Upper lobe of left lung (tissue), 6 donors: Measurements from ENCODE around the gene LTK. TPM values are rescaled to one million over a fixed set of nuclear protein-coding genes. Genes with fewer than 3 reads are reported as not detected.
"Not testable (repeated sequence)": the region's sequence is repeated elsewhere in the genome, so short reads cannot be mapped to it uniquely, and the experiment has no call there.

Source experiments
- ATAC-seq, 2 donors: fragments of 200-7000 bp; cut with Tn5 transposase; one replicate each; pipeline ENCODE4 v1.9.1; 2022; ENCODE audit warnings: mild to moderate bottlenecking in 2 of 2, moderate library complexity in 2 of 2; ENCODE audit not compliant: low FRiP score in 2 of 2
- DNase-seq, 2 donors: peaks; one replicate each; pipeline ENCODE4 v3.0.0-alpha.2; 2019 to 2020
- H3K27ac ChIP-seq, 4 donors: fragments of 200-600 bp; sonication (generic); one replicate each; pipeline ENCODE4 v1.5.1; 2016 to 2019
- H3K27me3 ChIP-seq, 4 donors: fragments of 200-600 bp; sonication (generic); one replicate each; pipeline ENCODE4 v1.5.1; 2017 to 2019
- H3K36me3 ChIP-seq, 4 donors: fragments of 200-600 bp; sonication (generic); one replicate each; pipeline ENCODE4 v1.5.1; 2016 to 2019
- H3K4me1 ChIP-seq, 4 donors: fragments of 200-600 bp; sonication (generic); one replicate each; pipeline ENCODE4 v1.5.1; 2018 to 2019
- H3K4me3 ChIP-seq, 4 donors: fragments of 200-600 bp; sonication (generic); one replicate each; pipeline ENCODE4 v1.5.1; 2017 to 2019; ENCODE audit warnings: mild to moderate bottlenecking in 2 of 4, moderate library complexity in 1 of 4
- H3K9me3 ChIP-seq, 4 donors: fragments of 200-600 bp; sonication (generic); one replicate each; pipeline ENCODE4 v1.5.1; 2018 to 2019
- EP300 ChIP-seq, 4 donors: sonication (generic); formaldehyde crosslinking; IDR thresholded peaks; one replicate each; pipeline ENCODE4 v1.5.1; 2017; ENCODE audit warnings: antibody characterized with exemption in 4 of 4, control low read depth in 2 of 4
- POLR2A ChIP-seq, 4 donors: fragments of 450-650 bp; IDR thresholded peaks; one replicate each; pipeline ENCODE4 v1.5.1; 2016 to 2017; ENCODE audit warnings: antibody characterized with exemption in 4 of 4, mild to moderate bottlenecking in 2 of 4
- POLR2AphosphoS5 ChIP-seq, 2 donors: sonication (generic); formaldehyde crosslinking; IDR thresholded peaks; one replicate each; pipeline ENCODE4 v1.5.1; 2017; ENCODE audit warnings: antibody characterized with exemption in 2 of 2
- WGBS, 2 donors: methylation state at CpG; one replicate each; pipeline ENCODE4 v1.1.5; 2017 to 2018; 5-methylcytosine and 5-hydroxymethylcytosine counted together
- total RNA-seq, 6 donors: library from RNA; depleted of rRNA in 4 of 6; stranded (reverse); fragments of >200 nt in 4 of 6; gene quantifications; one replicate each; pipeline versions ENCODE4 v1.1.0 to v1.2.1, GENCODE V29; 2016 to 2021
- TF ChIP-seq, protein P1 (sequence below), 6 experiments: fragments of 450-650 bp in 4 of 6; fragments of 200-600 bp in 2 of 6; sonication (generic) in 2 of 6; IDR thresholded peaks; one replicate each; pipeline ENCODE4 v1.5.1; 2016 to 2019; ENCODE audit warnings: antibody characterized with exemption in 6 of 6
- donor health status: DM: no; HTN: no; CAD: no; lungs with moderate emphysema.
- donor health status: DM: no; HTN: yes; CAD: no; lungs with severe emphysema.

The LTK gene
- total RNA-seq, 6 donors from 2014 or later = 2.2 to 23.0 (median 5.7) TPM

DNA sequence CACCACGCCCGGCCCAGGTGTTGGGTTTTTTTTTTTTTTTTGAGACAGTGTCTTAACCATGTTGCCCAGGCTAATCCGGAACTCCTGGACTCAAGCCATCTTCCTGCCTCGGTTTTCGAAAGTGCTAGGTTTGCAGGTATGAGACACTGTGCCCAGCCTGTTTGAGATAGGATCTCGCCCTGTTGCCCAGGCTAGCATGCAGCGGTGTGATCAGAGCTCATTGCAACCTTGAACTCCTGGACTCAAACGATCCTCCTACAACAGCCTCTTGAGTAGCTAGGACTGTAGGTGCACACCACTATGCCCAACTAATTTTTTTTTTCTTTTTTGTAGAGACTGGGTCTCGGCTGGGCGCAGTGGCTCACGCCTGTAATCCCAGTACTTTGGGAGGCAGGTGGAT, 40.2 kb downstream of the LTK start:
- TF ChIP-seq, protein P1, sequence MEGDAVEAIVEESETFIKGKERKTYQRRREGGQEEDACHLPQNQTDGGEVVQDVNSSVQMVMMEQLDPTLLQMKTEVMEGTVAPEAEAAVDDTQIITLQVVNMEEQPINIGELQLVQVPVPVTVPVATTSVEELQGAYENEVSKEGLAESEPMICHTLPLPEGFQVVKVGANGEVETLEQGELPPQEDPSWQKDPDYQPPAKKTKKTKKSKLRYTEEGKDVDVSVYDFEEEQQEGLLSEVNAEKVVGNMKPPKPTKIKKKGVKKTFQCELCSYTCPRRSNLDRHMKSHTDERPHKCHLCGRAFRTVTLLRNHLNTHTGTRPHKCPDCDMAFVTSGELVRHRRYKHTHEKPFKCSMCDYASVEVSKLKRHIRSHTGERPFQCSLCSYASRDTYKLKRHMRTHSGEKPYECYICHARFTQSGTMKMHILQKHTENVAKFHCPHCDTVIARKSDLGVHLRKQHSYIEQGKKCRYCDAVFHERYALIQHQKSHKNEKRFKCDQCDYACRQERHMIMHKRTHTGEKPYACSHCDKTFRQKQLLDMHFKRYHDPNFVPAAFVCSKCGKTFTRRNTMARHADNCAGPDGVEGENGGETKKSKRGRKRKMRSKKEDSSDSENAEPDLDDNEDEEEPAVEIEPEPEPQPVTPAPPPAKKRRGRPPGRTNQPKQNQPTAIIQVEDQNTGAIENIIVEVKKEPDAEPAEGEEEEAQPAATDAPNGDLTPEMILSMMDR (IDR thresholded peaks at IDR 0.05) = no peak
- TF ChIP-seq POLR2A (IDR thresholded peaks at IDR 0.05) (no peak), EP300 (IDR thresholded peaks at IDR 0.05) (no peak), POLR2AphosphoS5 (IDR thresholded peaks at IDR 0.05) (no peak)
- Histone ChIP-seq H3K4me3 (no peak overlapping the region), H3K27me3 (no peaks in the 10 kb centered on the region), H3K36me3 (peaks cover 29 to 96% (median 91%) of the 10 kb centered on the region in 4 donors), H3K4me1 (no peaks in the 10 kb centered on the region), H3K27ac (no peak overlapping the region), H3K9me3 (no peaks in the 10 kb centered on the region)
- DNase-seq = no peak
- WGBS, 2 donors = 95 to 99% methylated on average over 11 of the region's 11 CpGs
- no peak for ATAC-seq

DNA sequence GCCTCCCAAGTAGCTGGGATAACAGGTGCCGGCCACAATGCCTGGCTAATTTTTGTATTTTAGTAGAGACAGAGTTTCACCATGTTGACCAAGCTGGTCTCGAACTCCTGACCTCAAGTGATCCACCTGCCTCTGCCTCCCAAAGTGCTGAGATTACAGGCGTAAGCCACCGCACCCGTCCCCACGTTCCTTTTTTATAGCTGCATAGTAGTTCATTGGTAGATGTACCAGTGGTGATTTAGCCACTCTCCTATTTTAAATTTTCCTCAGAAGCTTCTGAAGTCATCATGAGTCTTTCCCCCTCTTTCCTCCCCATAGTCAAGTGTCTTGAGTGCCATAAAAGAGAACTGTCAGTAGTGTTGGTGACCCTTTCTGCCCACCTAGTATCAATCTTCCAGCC, 44.0 kb downstream of the LTK start:
- ATAC-seq, H3K27me3 ChIP-seq, H3K9me3 ChIP-seq, DNase-seq, H3K4me3 ChIP-seq, H3K27ac ChIP-seq, H3K4me1 ChIP-seq: not testable (repeated sequence)
- 96 to 97% methylated on average over 6 of the region's 6 CpGs for WGBS, 2 donors
- H3K36me3 ChIP-seq = peaks cover 12 to 95% (median 70%) of the 10 kb centered on the region in 4 donors

DNA sequence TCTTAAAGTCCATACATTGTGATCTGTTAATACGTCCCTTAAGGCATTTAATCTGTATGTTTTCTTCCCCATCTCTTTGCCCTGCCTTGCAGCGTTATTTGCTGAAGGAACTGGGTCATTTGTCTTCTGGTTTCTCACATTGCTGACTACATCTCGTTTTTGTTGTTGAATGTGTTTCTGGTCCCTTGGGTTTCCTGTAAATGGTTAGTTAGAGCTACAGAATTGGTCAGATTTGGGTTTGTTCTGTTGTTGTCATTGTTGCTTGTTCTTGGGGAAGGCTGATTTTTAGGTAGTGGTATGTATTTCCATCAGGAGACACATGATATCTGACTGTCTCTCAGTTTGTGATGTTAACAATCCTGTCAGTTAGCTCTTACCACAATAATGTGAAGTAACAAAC, 46.9 kb downstream of the LTK start:
- peaks cover 11 to 87% (median 46%) of the 10 kb centered on the region in 4 donors for H3K36me3 ChIP-seq
- no peaks in the 10 kb centered on the region for H3K27me3 ChIP-seq
- no peaks in the 10 kb centered on the region for H3K9me3 ChIP-seq
- TF ChIP-seq POLR2AphosphoS5 (IDR thresholded peaks at IDR 0.05) (no peak), EP300 (IDR thresholded peaks at IDR 0.05) (no peak), POLR2A (IDR thresholded peaks at IDR 0.05) (no peak)
- TF ChIP-seq, protein P1 (IDR thresholded peaks at IDR 0.05) = no peak
- ATAC-seq (no peak), DNase-seq (no peak)
- no peak overlapping the region for H3K4me3 ChIP-seq
- 69 to 80% methylated on average over 3 of the region's 3 CpGs for WGBS, 2 donors
- no peak overlapping the region for H3K27ac ChIP-seq
- H3K4me1 ChIP-seq = no peaks in the 10 kb centered on the region

DNA sequence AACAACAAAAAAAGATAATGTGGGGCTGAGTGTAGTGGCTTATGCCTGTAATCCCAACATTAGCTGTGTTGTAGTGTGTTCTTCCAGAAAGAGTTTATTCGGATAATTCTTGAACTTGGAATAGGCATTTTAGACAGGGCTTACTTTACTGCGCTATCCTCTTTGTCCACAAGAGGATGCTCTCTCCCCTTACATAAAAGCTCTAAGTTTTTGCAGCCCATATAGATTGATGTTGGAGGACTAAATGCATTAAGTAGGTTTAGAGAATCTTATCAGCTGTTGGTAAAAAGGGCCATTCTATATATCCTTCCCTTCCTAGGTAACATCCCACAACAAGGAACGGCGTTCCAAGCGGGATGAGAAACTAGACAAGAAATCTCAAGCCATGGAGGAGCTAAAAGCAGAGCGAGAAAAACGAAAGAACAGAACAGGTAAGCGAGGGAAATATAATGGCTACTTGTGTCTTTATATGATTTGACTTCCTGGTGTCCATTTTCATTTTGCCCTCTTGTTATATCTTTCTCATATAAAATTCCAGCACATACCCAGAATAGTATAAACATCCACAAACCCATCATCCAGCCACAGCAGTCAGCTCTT, 47.7 kb downstream of the LTK start:
- ATAC-seq (no peak), DNase-seq (no peak)
- Histone ChIP-seq H3K27me3 (no peaks in the 10 kb centered on the region), H3K4me3 (no peak overlapping the region), H3K27ac (no peak overlapping the region), H3K9me3 (no peaks in the 10 kb centered on the region), H3K4me1 (no peaks in the 10 kb centered on the region), H3K36me3 (peaks cover 11 to 84% (median 39%) of the 10 kb centered on the region in 4 donors)
- 85 to 87% methylated on average over 8 of the region's 8 CpGs for WGBS, 2 donors
- TF ChIP-seq EP300 (IDR thresholded peaks at IDR 0.05) (no peak), POLR2A (IDR thresholded peaks at IDR 0.05) (no peak), POLR2AphosphoS5 (IDR thresholded peaks at IDR 0.05) (no peak)
- TF ChIP-seq, protein P1 (IDR thresholded peaks at IDR 0.05) = peak; percentile 43 to 79 (median 63)

DNA sequence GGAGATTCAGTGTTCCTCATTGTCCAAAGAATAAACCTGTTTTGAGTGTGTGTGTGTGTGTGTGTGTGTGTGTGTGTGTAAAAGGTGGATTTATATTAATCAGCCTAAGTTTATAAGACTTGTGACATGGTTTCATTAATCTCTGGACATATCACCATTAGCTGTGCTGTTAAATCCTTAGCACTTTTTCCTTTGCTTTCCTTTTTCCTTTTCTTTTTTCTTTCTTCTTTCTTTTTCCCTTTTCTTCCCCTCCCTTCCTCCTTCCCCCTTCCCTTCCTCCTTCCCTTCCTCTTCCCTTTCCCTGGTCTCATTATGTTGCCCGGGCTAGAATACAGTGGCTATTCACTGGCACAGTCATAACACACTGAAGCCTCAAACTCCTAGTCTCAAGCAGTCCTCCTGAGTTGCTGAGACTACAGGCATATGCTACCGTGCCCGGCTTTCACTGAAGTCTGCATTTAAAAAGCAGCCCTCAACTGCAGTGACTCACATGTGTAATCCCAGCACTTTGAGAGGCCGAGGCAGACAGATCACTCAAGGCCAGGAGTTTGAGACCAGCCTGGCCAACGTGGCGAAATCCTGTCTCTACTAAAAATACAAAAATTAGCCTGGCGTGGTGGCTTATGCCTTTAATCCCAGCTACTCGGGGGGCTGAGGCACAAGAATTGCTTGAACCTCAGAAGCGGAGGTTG, 48.6 kb downstream of the LTK start:
- Histone ChIP-seq H3K27ac (no peak overlapping the region), H3K4me1 (no peaks in the 10 kb centered on the region), H3K9me3 (no peaks in the 10 kb centered on the region), H3K27me3 (no peaks in the 10 kb centered on the region), H3K36me3 (peaks cover 11 to 76% (median 32%) of the 10 kb centered on the region in 4 donors), H3K4me3 (no peak overlapping the region)
- no peak for ATAC-seq
- WGBS, 2 donors = 94 to 95% methylated on average over 9 of the region's 9 CpGs
- TF ChIP-seq, protein P1 (IDR thresholded peaks at IDR 0.05) = no peak
- TF ChIP-seq POLR2AphosphoS5 (IDR thresholded peaks at IDR 0.05) = no peak
- no peak for TF ChIP-seq POLR2A (IDR thresholded peaks at IDR 0.05)
- TF ChIP-seq EP300 (IDR thresholded peaks at IDR 0.05) = no peak
- DNase-seq = no peak
